GM08714 (cell line): ENCODE results near the gene ANKMY1.
"Not testable (repeated sequence)": the region's sequence is repeated elsewhere in the genome, so short reads cannot be mapped to it uniquely, and the experiment has no call there.

Experiments used
- H3K4me3 ChIP-seq: fragments of 200-500 bp; sonication (Bioruptor generic); 2 replicates; pipeline ENCODE4 v1.5.1; 2014; ENCODE audit warnings: mild to moderate bottlenecking, low read length, inconsistent platforms
- ZNF274 ChIP-seq: IDR thresholded peaks from 2 replicates; pipeline ENCODE4 v1.6.1; 2012; ENCODE audit warnings: mild to moderate bottlenecking, low read depth, low read length

ANKMY1 gene

GRCh38 chr2:240555541-240556250 is 2.1 kb downstream of the ANKMY1 start:
- H3K4me3 ChIP-seq = no peak overlapping the region
- no peak for TF ChIP-seq ZNF274

- no peak overlapping the region for H3K4me3 ChIP-seq
- TF ChIP-seq ZNF274 = no peak
These were observed 2.9 kb downstream of the ANKMY1 start for GRCh38 chr2:240554767-240555493.

- no peak for TF ChIP-seq ZNF274
- no peak overlapping the region for H3K4me3 ChIP-seq
These were observed 3.8 kb downstream of the ANKMY1 start for GRCh38 chr2:240553956-240554480.

GRCh38 chr2:240551811-240552210 is 6.0 kb downstream of the ANKMY1 start:
- no peak overlapping the region for H3K4me3 ChIP-seq
- no peak for TF ChIP-seq ZNF274

GRCh38 chr2:240551288-240551687 is 6.5 kb downstream of the ANKMY1 start:
- no peak for TF ChIP-seq ZNF274
- H3K4me3 ChIP-seq = no peak overlapping the region

GRCh38 chr2:240539906-240540305 is 17.9 kb downstream of the ANKMY1 start:
- TF ChIP-seq ZNF274 = no peak
- no peak overlapping the region for H3K4me3 ChIP-seq

- H3K4me3 ChIP-seq = not testable (repeated sequence)
These were observed 18.7 kb downstream of the ANKMY1 start for GRCh38 chr2:240539101-240539500.

- TF ChIP-seq ZNF274 = no peak
- no peak overlapping the region for H3K4me3 ChIP-seq
These were observed 19.6 kb downstream of the ANKMY1 start for GRCh38 chr2:240538031-240538780.

- no peak overlapping the region for H3K4me3 ChIP-seq
- no peak for TF ChIP-seq ZNF274
These were observed 25.6 kb downstream of the ANKMY1 start for GRCh38 chr2:240532031-240532775.

- H3K4me3 ChIP-seq = no peak overlapping the region
- TF ChIP-seq ZNF274 = no peak
These were observed 26.8 kb downstream of the ANKMY1 start for GRCh38 chr2:240531038-240531437.

GRCh38 chr2:240530181-240530580 is 27.6 kb downstream of the ANKMY1 start:
- no peak for TF ChIP-seq ZNF274

GRCh38 chr2:240529344-240529999 is 28.3 kb downstream of the ANKMY1 start:
- TF ChIP-seq ZNF274 = no peak
- H3K4me3 ChIP-seq = no peak overlapping the region

More at GRCh38 chr2:240530181-240530580, 27.6 kb downstream of the ANKMY1 start:
- no peak overlapping the region for H3K4me3 ChIP-seq

- no peak overlapping the region for H3K4me3 ChIP-seq
- no peak for TF ChIP-seq ZNF274
These were observed 29.3 kb downstream of the ANKMY1 start for GRCh38 chr2:240528406-240529040.
